HG03378 (cell line): Measurements from ENCODE around the gene OR51E2.

Experiments used
- ATAC-seq: cut with Tn5 transposase; IDR thresholded peaks from one replicate; pipeline ENCODE4 v1.9.1; 2021; ENCODE audit warnings: mild to moderate bottlenecking, moderate library complexity; ENCODE audit not compliant: unreplicated experiment

Gene OR51E2

GRCh38 chr11:4664183-4664582, 33.5 kb downstream of the OR51E2 start:
- ATAC-seq = no peak

GRCh38 chr11:4662876-4663275, 34.8 kb downstream of the OR51E2 start:
- ATAC-seq = no peak

GRCh38 chr11:4658629-4659445, 38.8 kb downstream of the OR51E2 start:
- ATAC-seq = no peak

- no peak for ATAC-seq
These were observed 42.9 kb downstream of the OR51E2 start for GRCh38 chr11:4654635-4655369.

- no peak for ATAC-seq
These were observed 49.9 kb downstream of the OR51E2 start for GRCh38 chr11:4647766-4648165.

GRCh38 chr11:4645974-4646373, 51.7 kb downstream of the OR51E2 start:
- ATAC-seq = no peak

DNA sequence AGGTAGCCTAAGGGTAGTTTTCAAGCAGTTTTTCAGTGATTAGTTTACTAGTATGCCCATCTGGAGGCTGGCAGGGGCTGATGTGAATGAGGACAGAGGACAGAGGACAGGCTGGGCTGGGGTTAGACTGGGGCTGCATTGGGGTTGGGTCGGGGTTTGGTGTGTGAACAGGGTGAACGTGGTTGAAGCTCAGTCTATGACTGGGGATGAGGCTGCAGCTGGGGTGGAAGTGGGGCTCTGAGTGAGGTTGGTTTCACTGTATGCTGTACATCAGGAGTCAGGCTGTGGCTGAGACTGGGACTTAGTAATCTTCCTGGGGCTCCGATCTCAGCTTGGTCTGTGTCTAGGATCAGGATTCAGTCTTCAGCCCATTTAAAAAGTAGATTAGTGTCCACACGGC, 53.4 kb downstream of the OR51E2 start:
- ATAC-seq = no peak

DNA sequence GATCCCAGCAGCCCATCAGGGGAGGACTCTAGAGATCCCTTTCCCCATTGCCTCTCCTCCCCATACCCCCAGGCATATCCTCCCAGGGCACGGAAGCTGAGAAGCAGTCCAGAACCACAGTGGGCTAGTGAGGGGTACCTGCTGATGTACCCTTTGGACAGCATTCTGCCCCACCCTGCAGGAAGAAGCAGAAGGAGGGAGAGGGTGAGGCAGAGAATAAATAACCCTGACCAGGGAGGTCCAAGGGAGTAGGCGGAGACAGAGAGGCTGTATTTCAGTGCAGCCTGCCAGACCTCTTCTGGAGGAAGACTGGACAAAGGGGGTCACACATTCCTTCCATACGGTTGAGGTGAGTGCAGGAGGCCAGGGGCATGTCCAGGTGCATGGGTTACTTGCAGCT, 54.0 kb downstream of the OR51E2 start, which contains the start of gene OR51E1:
Gene OR51E1 (plus strand): TSS at position 301 of the 400 bp plus-strand sequence. CDS start 8,545 bp downstream, outside the sequence.
- no peak for ATAC-seq

- no peak for ATAC-seq
These were observed 54.6 kb downstream of the OR51E2 start for GRCh38 chr11:4643076-4643475.

- no peak for ATAC-seq
These were observed 55.6 kb downstream of the OR51E2 start for GRCh38 chr11:4642043-4642442.

DNA sequence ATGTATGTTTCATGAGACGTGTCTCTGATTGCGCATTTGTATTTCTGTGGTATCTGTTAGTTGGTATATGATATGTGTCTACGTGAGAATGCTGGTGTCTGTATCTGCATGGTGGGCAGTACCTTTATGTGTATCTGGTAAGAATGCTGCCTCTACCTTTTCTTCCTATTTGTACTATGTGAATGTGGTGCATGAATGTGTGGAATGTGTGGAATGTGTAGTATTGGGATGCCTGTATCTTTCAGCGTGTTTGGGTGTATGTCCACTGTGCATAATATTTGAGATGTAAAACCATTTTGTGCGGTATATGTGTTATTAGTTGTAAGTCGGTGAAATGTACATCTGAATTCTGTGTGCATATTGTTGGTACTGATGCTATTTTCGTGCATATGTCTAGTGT, 56.2 kb downstream of the OR51E2 start:
- ATAC-seq = no peak

GRCh38 chr11:4639931-4640330, 57.7 kb downstream of the OR51E2 start:
- ATAC-seq = no peak

- ATAC-seq = no peak
These were observed 60.0 kb downstream of the OR51E2 start for GRCh38 chr11:4637662-4638047.

DNA sequence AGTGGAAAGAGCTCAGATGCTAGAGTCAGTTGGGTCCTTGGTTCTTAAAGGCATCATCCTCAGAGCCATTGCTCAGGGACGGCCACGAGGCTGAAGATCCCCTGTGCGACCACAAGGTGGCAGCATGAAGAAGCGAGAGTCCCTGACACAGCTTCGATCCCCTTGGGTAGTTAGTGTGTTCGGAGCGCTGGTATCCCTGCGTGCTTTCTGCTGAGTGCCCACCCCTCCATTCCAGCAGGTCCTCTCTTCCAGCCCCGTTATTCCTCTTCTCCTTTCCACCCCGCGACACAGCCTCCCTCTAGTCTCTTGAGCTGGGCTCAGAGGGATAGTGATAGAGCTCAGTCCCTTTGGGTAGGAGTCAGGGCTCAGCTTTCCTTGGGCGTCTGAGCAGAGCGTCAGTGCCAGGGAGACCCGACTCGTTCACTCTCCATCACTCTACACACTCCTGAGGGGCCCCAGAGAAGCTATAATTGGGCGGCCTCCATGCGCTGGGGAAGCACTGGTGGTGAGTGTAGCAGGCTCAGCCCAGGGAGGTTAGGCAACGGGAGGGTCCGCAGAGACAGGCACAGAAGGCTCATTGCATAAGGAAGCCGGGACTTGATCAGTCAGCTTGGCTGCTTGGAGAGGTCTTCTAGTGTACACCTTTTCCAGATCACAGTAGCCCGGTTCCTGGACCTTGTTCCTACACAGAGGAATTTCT, 60.5 kb downstream of the OR51E2 start, which contains the start of gene OR51D1:
Gene OR51D1 (plus strand): TSS at position 516 of the 700 bp plus-strand sequence. CDS start 2,314 bp downstream, outside the sequence.
- peak; percentile 82 for ATAC-seq

- no peak for ATAC-seq
These were observed 61.5 kb downstream of the OR51E2 start for GRCh38 chr11:4636136-4636535.
